Left ventricle myocardium inferior (tissue), 1 donor: Measurements from ENCODE around the gene KRTAP10-10. TPM values are rescaled to one million over a fixed set of nuclear protein-coding genes. Genes with fewer than 3 reads are reported as not detected.
"Not testable (repeated sequence)": the region's sequence is repeated elsewhere in the genome, so short reads cannot be mapped to it uniquely, and the experiment has no call there.

Experiments
- DNase-seq: peaks from one replicate; pipeline ENCODE4 v3.0.0-alpha.2; 2020
- H3K27ac ChIP-seq: fragments of 200-600 bp; replicated peaks from 2 replicates; pipeline ENCODE4 v1.8.0; 2021
- H3K27me3 ChIP-seq: fragments of 200-600 bp; 2 replicates; pipeline ENCODE4 v1.8.0; 2021; ENCODE audit warnings: low read depth
- H3K36me3 ChIP-seq: fragments of 200-600 bp; 2 replicates; pipeline ENCODE4 v1.8.0; 2021
- H3K4me1 ChIP-seq: fragments of 200-600 bp; 2 replicates; pipeline ENCODE4 v1.8.0; 2021
- H3K4me3 ChIP-seq: fragments of 200-600 bp; 2 replicates; pipeline ENCODE4 v1.8.0; 2021; ENCODE audit warnings: mild to moderate bottlenecking, moderate library complexity
- H3K9me3 ChIP-seq: fragments of 200-600 bp; replicated peaks from 2 replicates; pipeline ENCODE4 v1.8.0; 2021
- intact Hi-C: fragments of 100-400 bp; cut with micrococcal nuclease; formaldehyde crosslinking; loops from one replicate; pipeline ENCODE4 v1.11.0; 2022
- total RNA-seq: library from RNA; stranded (reverse); fragmentation: NEBNext Ultra II Directional; extraction: Animal tissue kit (Norgen Biotek cat#: 25700); gene quantifications from one replicate; pipeline ENCODE4 v1.2.1, GENCODE V29; 2021
- TF ChIP-seq, protein P1 (sequence below): fragments of 200-600 bp; IDR thresholded peaks from 2 replicates; pipeline ENCODE4 v1.8.0; 2021; ENCODE audit warnings: antibody characterized with exemption, mild to moderate bottlenecking, borderline replicate concordance
- donor health status: DM: no; HTN: yes; CAD: no; lungs with severe emphysema.

Gene KRTAP10-10
- total RNA-seq, 1 donor from 2014 or later: not detected

GRCh38 chr21:44598061-44598460, 39.1 kb upstream of the KRTAP10-10 start:
- intact Hi-C loops: no loop called here
- H3K27me3 ChIP-seq: peaks cover 50% of the 10 kb centered on the region
- H3K4me1 ChIP-seq: peaks cover 4% of the 10 kb centered on the region
- H3K9me3 ChIP-seq: peaks cover 10% of the 10 kb centered on the region
- H3K4me3 ChIP-seq: no peak overlapping the region
- DNase-seq: no peak
- TF ChIP-seq, protein P1, sequence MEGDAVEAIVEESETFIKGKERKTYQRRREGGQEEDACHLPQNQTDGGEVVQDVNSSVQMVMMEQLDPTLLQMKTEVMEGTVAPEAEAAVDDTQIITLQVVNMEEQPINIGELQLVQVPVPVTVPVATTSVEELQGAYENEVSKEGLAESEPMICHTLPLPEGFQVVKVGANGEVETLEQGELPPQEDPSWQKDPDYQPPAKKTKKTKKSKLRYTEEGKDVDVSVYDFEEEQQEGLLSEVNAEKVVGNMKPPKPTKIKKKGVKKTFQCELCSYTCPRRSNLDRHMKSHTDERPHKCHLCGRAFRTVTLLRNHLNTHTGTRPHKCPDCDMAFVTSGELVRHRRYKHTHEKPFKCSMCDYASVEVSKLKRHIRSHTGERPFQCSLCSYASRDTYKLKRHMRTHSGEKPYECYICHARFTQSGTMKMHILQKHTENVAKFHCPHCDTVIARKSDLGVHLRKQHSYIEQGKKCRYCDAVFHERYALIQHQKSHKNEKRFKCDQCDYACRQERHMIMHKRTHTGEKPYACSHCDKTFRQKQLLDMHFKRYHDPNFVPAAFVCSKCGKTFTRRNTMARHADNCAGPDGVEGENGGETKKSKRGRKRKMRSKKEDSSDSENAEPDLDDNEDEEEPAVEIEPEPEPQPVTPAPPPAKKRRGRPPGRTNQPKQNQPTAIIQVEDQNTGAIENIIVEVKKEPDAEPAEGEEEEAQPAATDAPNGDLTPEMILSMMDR: no peak
- H3K36me3 ChIP-seq: no peaks in the 10 kb centered on the region
- no peak overlapping the region for H3K27ac ChIP-seq

DNA sequence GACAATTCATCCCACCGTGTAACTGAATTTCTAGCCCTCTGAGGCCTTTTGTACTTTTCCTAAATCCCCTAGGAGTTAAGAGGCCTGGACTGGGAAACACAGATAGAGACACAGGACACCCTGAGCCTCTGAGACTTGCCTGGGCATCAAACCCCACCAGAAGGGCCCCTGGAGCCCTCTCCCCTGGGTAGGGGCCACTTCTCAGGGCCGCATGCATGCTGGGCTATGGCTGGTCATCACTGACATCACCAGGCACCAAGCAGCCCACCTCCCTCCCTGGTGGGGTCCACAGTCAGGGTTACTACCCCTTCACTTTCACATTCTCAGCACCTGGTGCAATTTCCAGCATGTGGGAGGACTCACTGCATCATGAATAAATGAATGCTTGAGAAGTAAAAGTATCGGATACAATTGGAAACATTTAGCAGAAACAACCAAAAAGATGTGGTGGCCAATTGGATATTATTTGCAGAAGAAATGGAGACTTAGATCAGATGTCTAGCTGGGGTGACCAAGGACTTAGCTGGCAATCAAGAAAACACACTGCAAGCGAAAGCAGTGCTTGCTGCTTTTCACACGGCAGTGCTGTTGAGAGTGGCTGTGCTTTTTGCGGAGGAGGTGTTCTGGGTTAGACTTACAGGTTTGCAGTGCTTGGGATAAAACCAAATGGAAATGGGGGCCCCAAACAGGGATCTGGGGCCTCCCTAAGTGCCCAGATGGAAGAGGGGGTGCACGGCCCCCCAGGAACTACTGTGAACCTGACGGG, 37.7 kb upstream of the KRTAP10-10 start:
- Histone ChIP-seq H3K4me1 (no peaks in the 10 kb centered on the region), H3K27me3 (peaks cover 64% of the 10 kb centered on the region), H3K27ac (no peak overlapping the region), H3K9me3 (peaks cover 10% of the 10 kb centered on the region), H3K36me3 (no peaks in the 10 kb centered on the region), H3K4me3 (no peak overlapping the region)
- DNase-seq: no peak
- TF ChIP-seq, protein P1: no peak
- intact Hi-C loops: no loop called here

GRCh38 chr21:44600118-44600978, 36.8 kb upstream of the KRTAP10-10 start, which contains the start of gene KRTAP10-7:
Gene KRTAP10-7, plus strand, starts transcription at chr21:44600597. Its CDS starts 25 bp downstream, at chr21:44600622.
- H3K36me3 ChIP-seq, H3K27ac ChIP-seq, DNase-seq, H3K4me3 ChIP-seq, H3K4me1 ChIP-seq, intact Hi-C loops: not testable (repeated sequence)
- Histone ChIP-seq H3K9me3 (peaks cover 10% of the 10 kb centered on the region), H3K27me3 (peaks cover 62% of the 10 kb centered on the region)

DNA sequence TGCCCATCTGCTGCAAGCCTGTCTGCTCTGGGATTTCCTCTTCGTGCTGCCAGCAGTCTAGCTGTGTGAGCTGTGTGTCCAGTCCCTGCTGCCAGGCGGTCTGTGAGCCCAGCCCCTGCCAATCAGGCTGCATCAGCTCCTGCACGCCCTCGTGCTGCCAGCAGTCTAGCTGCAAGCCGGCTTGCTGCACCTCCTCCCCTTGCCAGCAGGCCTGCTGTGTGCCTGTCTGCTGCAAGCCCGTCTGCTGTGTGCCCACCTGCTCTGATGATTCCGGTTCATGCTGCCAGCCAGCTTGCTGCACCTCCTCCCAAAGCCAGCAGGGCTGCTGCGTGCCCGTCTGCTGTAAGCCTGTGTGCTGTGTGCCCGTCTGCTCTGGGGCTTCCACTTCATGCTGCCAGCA, 36.1 kb upstream of the KRTAP10-10 start:
- H3K4me1 ChIP-seq, H3K36me3 ChIP-seq, H3K4me3 ChIP-seq, H3K27ac ChIP-seq, DNase-seq, intact Hi-C loops: not testable (repeated sequence)
- peaks cover 10% of the 10 kb centered on the region for H3K9me3 ChIP-seq
- peaks cover 59% of the 10 kb centered on the region for H3K27me3 ChIP-seq

DNA sequence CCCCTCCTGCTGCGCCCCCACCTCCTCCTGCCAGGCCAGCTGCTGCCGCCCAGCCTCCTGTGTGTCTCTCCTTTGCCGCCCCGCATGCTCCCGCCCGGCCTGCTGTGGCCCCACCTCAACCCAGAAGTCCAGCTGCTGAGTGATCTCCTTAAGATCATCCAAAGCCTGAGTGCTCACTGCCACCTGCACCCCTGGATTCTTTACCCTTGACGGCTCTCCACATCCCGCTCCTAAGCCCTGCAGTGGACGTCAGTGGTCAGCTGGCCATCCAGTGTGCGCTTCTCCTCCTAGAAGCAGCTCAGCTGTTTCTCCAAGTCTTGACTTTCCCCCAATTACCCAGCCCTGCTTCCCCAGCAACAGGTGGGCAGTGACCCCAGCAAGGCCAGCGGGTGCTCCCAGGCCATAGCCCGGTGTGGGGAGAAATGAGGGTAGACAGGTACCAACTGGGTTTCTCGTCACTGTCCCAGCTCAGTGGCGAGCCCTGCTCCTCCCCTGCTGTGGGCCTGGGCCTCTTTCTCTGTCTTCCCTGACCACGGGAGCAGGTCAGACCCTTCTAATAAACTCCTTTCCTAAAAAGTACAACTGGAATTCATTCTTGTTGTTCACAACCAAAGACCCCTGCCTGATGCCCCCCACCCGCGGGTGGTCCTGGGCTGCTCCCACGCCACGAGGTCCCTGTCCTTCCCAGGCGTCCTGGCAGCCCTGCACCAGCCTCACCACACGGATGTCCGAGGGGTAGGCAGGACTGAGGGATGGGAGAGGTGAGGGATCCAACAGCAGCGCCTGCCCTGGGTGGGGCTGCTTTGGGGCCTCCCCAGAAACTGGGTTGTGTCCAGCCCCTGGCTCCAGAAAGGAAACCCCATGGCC, 35.3 kb upstream of the KRTAP10-10 start:
- TF ChIP-seq, protein P1: no peak
- Histone ChIP-seq H3K36me3 (no peaks in the 10 kb centered on the region), H3K27me3 (peaks cover 56% of the 10 kb centered on the region), H3K4me1 (no peaks in the 10 kb centered on the region), H3K4me3 (no peak overlapping the region), H3K27ac (no peak overlapping the region), H3K9me3 (peaks cover 15% of the 10 kb centered on the region)
- no peak for DNase-seq
- intact Hi-C loops: no loop called here

DNA sequence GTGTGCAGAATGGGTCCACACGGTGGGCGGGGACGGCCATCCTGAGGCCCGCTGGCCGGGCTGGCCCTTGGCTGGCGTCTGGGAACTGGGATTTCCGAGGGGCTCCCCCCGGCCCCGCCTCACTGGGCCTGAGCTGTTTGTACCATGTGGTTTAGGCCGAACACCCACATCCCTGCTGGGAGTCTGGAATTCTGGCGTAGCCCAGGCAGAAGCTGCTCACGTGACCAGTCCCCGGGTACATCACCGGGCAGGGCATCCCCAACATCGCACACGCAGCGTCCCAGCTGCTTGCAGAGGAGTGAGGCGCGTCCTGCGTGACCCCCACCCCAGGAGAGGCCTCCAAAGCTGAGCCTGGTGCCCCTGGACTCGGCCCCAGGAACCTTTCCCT, 34.7 kb upstream of the KRTAP10-10 start:
- peaks cover 56% of the 10 kb centered on the region for H3K27me3 ChIP-seq
- TF ChIP-seq, protein P1: no peak
- intact Hi-C loops: no loop called here

More for the DNA sequence above, 34.7 kb upstream of the KRTAP10-10 start:
- Histone ChIP-seq H3K9me3 (peaks cover 15% of the 10 kb centered on the region), H3K27ac (no peak overlapping the region), H3K36me3 (no peaks in the 10 kb centered on the region), H3K4me3 (no peak overlapping the region), H3K4me1 (no peaks in the 10 kb centered on the region)
- DNase-seq: no peak
